BJ (cell line): Measurements from ENCODE around the gene C3orf20. TPM values are rescaled to one million over a fixed set of nuclear protein-coding genes. Genes with fewer than 3 reads are reported as not detected.

Source experiments
- CTCF ChIA-PET: fragments of 350-600 bp; formaldehyde crosslinking; extraction: SDS; loops from one replicate; lab custom pipeline; 2021; ENCODE audit warnings: antibody characterized with exemption, inconsistent platforms; lab: Yijun Ruan, JAX
- POLR2A ChIA-PET: fragments of 300-600 bp; sonication (Branson Sonifier 250); formaldehyde crosslinking; extraction: SDS; loops from one replicate; lab custom pipeline; 2021; ENCODE audit warnings: antibody characterized with exemption; lab: Charles Lee
- DNase-seq: peaks from one replicate; pipeline ENCODE4 v3.0.0-alpha.2; 2011; ENCODE audit warnings: low read depth
- H3K27me3 ChIP-seq: 2 replicates; pipeline ENCODE4 v1.6.0; 2011; ENCODE audit warnings: low read length; ENCODE audit not compliant: control insufficient read depth, insufficient read depth
- H3K36me3 ChIP-seq: 2 replicates; pipeline ENCODE4 v1.5.1; 2011; ENCODE audit warnings: low read length; ENCODE audit not compliant: control insufficient read depth, insufficient read depth
- H3K4me3 ChIP-seq: 2 replicates; pipeline ENCODE4 v1.5.1; 2011; ENCODE audit warnings: low read depth, mild to moderate bottlenecking, control low read depth, low read length
- CTCF ChIP-seq: IDR thresholded peaks from 2 replicates; pipeline ENCODE4 v1.5.1; 2011; ENCODE audit warnings: low read depth, mild to moderate bottlenecking, control low read depth, inconsistent platforms, low read length, moderate library complexity; ENCODE audit not compliant: insufficient read depth
- polyA plus RNA-seq: library from polyadenylated mRNA; depleted of rRNA; stranded (reverse); fragments of >200 nt; gene quantifications from 2 replicates; pipeline ENCODE4 v1.2.3, GENCODE V29; 2011

The C3orf20 gene
- polyA plus RNA-seq, 1 experiment = not detected

DNA sequence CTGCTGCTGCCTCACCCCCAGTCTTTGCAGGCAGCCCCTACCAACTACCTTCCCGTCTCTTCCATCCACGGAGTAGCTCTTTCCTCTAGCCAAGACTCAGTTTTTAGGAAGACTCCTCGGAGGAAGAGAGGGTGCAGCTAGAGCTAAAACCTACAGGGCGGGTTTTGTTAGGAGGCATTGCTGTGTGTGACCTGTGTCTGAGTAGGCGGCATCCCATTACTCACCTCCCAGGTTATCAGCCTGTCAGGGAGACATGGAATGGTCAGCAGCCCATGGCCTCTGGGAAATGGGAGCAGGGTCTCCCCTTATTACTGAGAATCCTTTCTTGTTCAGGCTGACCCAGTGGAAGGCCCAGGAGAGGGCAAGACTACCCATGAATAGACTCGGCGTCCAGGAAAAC is 100.1 kb downstream of the C3orf20 start:
- Histone ChIP-seq H3K4me3 (no peak overlapping the region), H3K27me3 (no peaks in the 10 kb centered on the region), H3K36me3 (no peaks in the 10 kb centered on the region)
- no peak for TF ChIP-seq CTCF
- no peak for DNase-seq
- ChIA-PET CTCF (no interaction called here), POLR2A (no interaction called here)

- Histone ChIP-seq H3K36me3 (no peaks in the 10 kb centered on the region), H3K4me3 (no peak overlapping the region), H3K27me3 (no peaks in the 10 kb centered on the region)
- CTCF ChIA-PET = interaction anchor here (0.7 kb wide), 1 partner anchor 994 kb away, joined by 3 read pairs; no protein-coding TSS in a partner anchor
- DNase-seq = no peak
- POLR2A ChIA-PET = no interaction called here
- no peak for TF ChIP-seq CTCF
Observed at GRCh38 chr3:14775563-14775962, 100.6 kb downstream of the C3orf20 start.

GRCh38 chr3:14779069-14779685 is 104.2 kb downstream of the C3orf20 start:
- Histone ChIP-seq H3K4me3 (no peak overlapping the region), H3K36me3 (no peaks in the 10 kb centered on the region), H3K27me3 (no peaks in the 10 kb centered on the region)
- TF ChIP-seq CTCF = no peak
- POLR2A ChIA-PET = no interaction called here
- no peak for DNase-seq
- CTCF ChIA-PET = no interaction called here

- Histone ChIP-seq H3K36me3 (no peaks in the 10 kb centered on the region), H3K27me3 (no peaks in the 10 kb centered on the region; the same call in 1 of the 2 replicates), H3K4me3 (no peak overlapping the region)
- DNase-seq = no peak
- ChIA-PET CTCF (interaction anchor here (0.7 to 3.9 kb wide), 9 partner anchors 9 to 885 kb away, joined by 3 to 22 read pairs (median 3); partner anchors contain the start of gene C3orf20), POLR2A (no interaction called here)
- peak; percentile 67 for TF ChIP-seq CTCF
Observed at GRCh38 chr3:14780927-14781507, 106.1 kb downstream of the C3orf20 start.

DNA sequence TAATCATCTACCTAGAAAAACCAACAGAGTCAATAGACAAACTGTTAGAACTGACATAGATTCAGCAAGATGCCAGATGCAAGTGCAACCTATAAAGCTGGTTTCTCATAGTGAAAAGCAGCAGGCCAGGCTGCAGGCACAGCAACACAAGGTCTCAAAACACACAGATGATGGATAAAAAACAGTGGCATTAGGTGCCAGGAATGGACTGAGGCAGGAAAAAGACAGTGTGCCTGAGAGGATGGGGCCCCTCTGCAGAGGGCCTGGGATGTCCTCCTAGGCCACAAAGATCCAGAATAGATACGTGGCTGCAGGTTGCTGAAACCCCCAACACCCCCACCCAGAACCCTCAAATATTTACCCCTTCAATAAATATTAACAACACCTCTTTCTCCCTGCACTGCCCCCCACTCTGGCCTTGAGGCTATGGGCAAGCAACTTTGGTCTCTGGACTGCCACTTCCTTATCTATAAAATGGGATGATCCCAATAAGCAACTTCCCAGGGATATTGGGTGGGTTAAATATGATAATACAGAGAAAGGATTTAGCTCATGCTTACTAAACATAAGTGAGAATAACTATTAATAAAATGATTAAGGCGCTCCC is 108.6 kb downstream of the C3orf20 start:
- no peaks in the 10 kb centered on the region; the same call in 1 of the 2 replicates for H3K27me3 ChIP-seq
- H3K4me3 ChIP-seq = no peak overlapping the region
- POLR2A ChIA-PET = no interaction called here
- no peaks in the 10 kb centered on the region for H3K36me3 ChIP-seq
- no peak for DNase-seq
- TF ChIP-seq CTCF = no peak
- CTCF ChIA-PET = interaction anchor here (3.9 kb wide), 1 partner anchor 110 kb away, joined by 22 read pairs; the partner anchor contains the start of gene C3orf20
